Epidermal melanocyte (primary cell): Measurements from ENCODE around the gene PRPF39.

Experiments used
- DNase-seq: peaks from one replicate; pipeline ENCODE4 v3.0.0; 2011; ENCODE audit warnings: low spot score; ENCODE audit not compliant: insufficient read length

PRPF39 gene, protein sequence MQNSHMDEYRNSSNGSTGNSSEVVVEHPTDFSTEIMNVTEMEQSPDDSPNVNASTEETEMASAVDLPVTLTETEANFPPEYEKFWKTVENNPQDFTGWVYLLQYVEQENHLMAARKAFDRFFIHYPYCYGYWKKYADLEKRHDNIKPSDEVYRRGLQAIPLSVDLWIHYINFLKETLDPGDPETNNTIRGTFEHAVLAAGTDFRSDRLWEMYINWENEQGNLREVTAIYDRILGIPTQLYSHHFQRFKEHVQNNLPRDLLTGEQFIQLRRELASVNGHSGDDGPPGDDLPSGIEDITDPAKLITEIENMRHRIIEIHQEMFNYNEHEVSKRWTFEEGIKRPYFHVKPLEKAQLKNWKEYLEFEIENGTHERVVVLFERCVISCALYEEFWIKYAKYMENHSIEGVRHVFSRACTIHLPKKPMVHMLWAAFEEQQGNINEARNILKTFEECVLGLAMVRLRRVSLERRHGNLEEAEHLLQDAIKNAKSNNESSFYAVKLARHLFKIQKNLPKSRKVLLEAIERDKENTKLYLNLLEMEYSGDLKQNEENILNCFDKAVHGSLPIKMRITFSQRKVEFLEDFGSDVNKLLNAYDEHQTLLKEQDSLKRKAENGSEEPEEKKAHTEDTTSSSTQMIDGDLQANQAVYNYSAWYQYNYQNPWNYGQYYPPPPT

DNA sequence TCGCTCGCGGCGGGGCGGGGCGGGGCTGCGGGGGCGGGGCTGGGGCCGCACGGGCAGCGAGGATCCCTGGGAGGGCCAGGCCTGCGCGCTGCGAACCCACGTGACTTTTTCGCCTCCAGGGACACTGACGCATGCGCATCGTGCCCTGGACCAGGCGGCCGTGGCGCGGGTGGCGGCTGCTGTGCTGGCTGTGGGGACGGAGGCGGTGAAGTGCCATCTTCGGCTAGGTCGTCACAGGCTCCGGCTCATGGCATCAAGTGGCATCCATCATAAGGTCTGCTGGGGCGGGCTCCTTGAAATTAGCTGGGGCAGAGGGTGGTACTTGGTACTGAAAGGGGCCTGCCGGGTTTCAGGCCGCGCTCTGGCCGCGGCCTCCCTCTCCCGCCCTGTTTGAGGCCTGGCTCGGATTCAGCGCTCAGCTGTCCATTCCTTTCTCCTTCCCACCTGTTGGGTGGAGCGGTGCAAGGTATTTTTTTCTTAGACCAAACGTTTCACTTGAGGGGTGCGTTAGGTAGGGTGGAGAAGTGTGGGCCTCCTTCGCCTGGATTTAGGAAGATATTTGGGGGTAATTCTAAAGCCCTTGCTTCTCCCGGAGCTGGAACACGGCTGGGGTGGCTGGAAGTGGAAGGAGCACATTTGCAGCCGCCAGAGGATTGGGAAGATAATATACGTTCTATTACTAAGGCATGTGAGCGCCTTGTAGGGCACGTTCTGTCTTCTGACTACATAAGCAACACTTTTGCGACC, at the start of gene PRPF39:
PRPF39 (plus strand) TSS at position 141 of the 747 bp plus-strand sequence. CDS start 11,124 bp downstream, outside the sequence.
- DNase-seq: peak; percentile 96

DNA sequence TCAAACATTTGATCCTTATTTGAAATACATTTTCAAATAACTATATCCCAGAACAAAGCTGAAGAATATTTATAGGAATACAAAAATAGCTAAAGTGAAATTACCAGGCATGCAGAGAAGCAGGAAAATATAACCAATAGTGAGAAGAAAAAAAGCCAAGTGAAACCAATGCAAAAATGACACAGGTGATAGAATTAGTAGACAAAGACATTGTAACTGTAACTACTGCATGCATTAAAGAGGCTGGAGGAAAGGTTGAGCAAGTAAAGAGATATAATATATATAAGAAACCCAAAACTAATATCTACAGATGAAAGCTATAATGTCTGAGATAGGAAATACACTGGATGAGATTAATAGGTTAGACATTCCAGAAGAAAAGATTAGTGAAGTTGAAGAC, 49.2 kb upstream of the PRPF39 start:
- DNase-seq: no peak

DNA sequence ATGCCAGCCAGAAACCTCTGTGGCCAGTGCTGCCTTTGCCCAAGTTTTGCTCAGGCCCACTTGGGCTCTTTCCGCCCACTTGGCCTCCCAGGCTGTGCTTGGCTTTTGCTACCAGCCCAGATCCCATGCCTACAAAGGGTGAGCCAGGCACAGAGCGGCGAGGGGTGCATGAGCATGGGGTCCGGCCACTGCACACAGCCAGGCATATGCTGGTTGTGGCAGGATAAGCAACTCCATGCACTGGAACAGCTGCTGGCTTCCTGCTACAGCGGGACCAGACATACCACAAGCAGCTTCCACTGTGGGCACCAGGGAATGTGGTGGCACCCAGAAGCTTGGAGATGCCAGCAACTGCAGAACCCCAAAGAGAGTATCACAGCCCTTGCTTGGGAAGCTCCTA, 45.7 kb upstream of the PRPF39 start:
- DNase-seq: no peak

DNA sequence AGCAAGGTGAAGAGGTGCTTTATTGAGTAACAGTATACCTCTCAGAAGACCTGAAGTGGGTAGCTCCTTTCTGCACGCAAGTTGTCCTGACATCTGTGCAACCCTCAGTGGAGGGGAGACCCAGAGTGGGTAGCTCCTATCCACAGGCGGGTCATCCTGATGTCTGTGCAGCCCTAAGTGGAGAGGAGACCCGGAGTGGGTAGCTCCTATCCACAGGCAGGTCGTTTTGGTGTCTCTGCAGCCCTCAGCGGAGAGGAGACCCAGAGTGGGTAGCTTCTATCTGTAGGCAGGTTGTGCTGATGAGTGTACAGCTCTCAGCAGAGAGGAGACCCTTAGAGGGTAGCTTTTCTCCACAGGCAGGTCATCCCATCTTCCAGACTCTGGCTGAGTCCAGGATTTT, 45.1 kb upstream of the PRPF39 start:
- no peak for DNase-seq

DNA sequence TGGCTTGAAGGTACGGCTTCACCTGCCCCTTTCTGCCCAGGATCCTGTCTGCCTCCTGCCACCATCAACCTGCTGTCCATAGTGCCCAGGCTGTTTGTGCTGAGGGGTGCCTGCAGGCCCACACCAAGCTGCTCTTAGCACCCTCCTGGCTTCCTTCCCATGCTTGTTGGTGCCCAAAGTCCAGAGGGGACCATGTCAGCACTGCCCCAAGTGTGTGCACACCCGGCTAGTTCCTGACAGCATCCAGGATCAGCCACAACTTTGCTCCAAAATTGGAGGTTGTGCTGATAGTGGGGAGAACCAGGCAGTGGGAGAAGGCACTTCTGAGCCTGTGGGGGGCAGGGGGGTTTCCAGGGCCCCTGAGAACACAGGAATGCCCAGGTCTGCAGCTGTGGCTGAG, 44.5 kb upstream of the PRPF39 start:
- DNase-seq: no peak

DNA sequence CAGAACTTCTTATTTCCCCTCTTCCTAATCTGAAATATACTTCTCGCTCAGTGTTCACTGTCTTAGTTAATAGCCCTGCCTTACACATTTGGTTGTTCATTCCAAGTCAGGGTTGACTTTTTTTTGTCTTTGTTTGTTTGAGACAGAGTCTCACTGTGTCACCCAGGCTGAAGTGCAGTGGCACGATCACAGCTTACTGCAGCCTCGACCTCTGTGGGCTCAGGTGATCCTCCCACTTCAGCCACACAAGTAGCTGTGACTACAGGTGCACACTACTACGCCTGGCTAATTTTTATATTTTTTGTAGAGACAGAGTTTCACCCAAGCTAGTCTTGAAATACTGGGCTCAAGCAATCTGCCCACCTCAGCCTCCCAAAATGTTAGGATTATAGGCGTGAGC, 42.3 kb upstream of the PRPF39 start:
- no peak for DNase-seq

DNA sequence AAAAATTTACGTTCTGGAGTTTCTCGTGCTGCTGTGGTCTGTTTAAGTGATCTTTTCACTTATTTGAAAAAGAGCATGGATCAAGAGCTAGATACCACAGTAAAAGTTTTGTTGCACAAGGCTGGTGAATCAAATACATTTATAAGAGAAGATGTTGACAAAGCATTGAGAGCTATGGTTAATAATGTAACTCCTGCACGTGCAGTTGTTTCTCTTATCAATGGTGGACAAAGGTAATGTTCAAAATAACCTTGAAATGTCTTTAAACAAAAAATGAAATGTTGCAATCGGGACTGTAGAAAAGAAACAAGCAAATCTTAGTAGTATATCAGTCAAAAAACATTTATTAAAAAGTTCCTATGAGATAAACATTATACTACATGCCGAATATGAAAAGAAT, 39.3 kb upstream of the PRPF39 start:
- no peak for DNase-seq

DNA sequence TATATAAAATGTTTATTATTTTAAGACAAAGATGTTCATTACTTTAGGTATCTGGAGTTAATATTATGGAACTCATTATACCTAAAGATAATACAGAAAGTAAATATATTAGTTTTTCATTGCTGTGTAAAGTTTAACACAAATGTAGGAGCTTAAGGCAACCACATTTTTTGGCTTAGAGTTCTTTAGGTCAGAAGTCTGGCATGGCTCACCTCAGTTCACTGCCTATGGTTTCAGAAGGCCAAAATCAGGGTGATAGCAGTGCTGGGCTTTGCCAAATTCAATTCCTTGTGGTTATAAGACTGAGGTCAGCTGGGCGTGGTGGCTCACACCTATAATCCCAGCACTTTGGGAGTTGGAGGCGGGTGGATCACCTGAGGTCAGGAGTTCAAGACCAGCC, 35.5 kb upstream of the PRPF39 start:
- DNase-seq: no peak

DNA sequence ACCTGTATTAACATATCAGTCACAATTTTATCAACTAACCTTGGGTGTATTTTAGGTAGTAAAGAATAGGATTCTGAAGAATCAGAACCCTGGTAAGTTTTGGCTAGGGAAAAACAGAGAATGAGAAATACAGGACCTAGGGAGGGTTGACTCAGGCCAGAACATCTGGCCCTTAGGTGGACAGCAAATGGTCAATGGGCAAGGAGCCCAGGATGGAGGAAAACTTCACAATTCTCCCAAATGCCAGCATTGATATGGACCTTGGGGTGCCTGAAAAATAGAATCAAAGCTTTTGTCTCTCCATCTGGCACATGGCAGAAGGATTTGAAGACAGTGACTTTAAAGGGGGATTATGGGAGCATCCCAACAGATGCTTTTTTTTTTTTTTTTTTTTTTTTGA, 32.7 kb upstream of the PRPF39 start:
- no peak for DNase-seq

DNA sequence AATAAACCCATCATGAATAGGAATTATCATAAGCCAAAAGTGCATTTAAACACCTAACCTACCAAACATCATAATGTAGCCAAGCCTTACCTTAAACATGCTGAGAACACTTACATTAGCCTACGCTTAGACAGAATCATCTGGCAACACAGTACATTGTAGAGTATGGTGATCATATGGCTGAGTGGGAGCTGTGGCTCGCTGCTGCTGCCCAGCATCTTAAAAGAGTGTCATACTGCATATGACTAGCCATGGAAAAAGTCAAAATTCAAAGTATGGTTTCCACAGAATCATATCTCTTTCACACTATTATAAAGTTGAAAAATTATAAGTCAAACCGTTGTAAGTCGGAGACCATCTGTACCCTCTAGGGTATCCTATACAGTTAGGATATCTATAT, 32.0 kb upstream of the PRPF39 start:
- DNase-seq: no peak

DNA sequence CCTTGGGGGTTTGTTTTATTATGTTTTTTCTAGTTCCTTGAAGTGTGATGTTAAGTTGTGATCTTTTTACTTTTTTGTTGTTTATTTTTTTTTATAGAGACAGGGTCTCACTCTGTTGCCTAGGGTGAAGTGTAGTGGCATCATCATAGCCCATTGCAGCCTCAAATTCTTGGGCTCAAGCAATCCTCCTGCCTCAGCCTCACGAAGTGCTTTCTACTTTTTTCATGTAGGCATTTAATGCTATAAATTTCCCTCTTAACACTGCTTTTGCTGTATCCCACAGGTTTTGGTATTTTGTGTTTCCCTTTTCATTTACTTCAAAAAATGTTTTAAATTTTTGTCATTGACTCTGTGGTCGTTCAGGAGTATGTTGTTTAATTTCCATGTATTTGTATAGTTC, 26.6 kb upstream of the PRPF39 start:
- no peak for DNase-seq

DNA sequence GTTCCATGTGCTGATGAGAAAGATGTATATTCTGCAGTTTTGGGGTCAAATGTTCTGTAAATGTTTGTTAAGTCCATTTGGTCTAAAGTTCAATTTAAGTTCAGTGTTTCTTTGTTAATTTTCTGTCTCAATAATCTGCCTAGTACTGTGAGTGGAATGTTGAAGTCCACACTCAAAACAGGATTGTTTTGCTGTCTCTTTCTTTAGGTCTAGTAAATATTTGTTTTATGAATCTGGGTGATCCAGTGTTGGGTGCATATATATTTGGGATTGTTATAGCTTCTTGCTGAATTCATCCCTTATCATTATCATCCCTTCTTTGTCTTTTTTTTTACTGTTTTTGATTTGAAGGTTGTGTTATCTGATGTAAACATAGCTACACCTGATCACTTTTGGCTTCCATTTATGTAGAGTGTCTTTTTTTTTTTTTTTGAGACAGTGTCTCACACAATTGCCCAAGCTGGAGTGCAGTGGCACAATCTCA, 26.0 kb upstream of the PRPF39 start:
- DNase-seq: no peak

DNA sequence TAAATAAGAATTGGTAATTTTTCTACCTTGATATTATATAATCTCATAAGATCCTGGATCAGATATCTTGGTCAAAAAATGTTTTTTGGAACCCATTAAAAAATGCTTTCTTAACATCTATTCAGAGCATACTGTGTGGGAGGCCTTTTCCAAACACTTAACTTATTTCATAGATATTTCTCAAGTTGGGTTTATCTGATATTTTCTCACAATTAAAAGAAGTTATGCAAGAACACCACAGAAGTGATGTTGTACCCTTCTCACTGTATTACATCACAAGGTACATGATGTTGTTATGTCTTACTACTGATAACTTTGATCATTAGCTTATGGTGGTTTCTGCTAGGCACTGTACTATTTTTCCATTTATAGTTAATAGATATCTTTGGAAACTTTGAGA, 23.4 kb upstream of the PRPF39 start:
- no peak for DNase-seq

DNA sequence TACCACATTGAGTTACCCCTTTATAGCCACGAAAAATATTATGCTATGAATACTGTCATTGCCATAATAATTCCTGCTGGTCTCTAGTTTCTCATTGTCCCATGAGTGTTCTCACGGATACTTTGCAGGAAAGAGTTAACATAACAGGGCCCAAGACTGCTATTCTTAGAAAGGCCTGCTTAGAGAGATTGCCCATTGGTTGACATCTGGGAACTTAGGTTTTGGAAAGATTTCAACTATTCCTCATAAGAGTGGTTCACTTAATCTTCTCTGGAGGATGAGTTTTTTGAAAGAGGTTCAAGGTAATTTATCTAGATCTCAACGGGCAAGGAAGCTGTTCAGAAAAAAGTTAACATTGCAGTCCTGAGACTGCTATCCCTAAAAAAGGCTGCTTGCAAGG, 18.4 kb upstream of the PRPF39 start:
- DNase-seq: no peak

DNA sequence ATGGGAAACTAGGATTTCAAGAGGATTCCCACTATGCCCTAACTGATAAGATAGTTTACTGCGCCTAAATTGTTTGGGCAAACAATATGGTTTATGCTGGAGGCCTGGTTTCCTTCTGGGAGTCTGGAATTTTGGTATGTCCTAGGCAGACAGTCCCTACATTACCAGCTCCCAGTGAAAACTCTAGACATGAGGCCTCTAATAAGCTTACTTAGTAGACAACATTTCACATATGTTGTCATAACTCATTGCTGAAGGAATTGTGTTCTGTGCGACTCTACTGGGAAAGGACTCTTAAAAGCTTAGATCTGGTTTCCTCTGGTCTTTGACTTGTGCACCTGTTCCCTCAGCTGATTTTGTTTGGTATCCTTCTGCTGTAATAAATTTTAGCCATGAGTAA, 18.0 kb upstream of the PRPF39 start:
- DNase-seq: no peak

DNA sequence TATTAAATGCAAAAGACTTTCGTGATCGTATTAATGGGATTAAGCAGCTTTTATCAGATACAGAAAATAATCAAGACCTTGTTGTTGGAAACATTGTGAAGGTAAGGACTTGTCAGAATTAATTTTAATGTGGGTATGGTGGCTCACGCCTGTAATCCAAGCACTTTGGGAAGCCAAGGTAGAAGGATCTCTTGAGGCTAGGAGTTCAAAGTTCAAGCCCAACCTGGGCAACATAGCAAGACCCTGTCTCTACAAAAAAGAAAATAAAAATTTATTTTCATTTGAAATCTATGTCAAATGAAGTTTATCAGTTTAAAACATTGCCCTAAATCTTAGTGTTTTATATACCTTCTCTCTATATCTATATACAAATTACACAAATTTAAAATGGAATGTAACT, 17.2 kb upstream of the PRPF39 start:
- DNase-seq: no peak

DNA sequence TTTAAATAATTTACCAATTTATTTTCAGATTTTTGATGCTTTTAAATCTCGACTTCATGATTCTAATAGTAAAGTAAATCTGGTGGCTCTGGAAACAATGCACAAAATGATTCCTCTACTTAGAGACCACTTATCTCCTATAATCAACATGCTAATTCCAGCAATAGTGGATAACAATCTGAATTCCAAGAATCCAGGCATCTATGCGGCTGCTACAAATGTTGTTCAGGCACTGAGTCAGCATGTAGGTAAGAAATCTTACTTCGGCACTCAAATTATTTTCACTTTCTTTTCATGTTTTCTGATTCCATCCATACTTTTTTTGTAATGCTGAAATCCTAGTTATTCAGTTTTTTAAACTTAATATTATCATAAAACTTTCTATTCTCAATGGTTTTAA, 15.5 kb upstream of the PRPF39 start:
- no peak for DNase-seq

DNA sequence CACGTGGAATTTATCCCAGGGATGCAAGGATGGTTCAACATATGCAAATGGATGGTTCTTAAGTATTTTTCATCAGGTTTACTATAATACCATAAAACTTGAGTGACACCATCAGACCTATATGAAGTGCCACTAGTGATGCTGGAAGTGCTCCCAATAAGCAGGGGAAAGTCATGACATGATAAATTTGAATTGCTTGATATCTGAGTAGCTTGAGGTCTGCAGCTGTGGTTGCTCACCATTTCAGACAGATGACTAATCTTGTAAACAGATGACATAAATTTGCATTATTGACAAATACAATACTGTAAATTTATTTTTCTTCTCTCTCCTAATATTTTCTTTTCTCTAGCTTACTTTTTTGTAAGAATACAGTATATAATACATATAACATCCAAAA, 13.7 kb upstream of the PRPF39 start:
- DNase-seq: no peak

DNA sequence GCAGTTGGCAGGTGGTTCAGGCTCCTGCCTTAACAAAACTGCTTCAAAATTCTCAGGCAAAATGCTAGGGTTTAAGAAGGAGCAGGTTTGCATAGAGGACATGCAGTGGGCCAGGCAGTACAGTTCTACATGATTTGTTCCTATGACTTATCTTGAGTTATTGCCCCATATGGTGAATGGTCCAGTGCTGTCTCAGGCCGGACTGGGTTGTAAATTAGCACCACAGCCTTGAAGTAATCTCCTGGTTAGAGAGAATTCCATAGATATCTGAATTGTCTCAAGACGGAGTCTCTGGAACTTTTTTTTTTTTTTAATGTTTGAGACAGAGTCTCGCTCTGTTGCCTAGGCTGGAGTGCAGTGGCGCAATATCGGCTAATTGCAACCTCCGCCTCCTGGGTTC, 11.8 kb upstream of the PRPF39 start:
- no peak for DNase-seq

DNA sequence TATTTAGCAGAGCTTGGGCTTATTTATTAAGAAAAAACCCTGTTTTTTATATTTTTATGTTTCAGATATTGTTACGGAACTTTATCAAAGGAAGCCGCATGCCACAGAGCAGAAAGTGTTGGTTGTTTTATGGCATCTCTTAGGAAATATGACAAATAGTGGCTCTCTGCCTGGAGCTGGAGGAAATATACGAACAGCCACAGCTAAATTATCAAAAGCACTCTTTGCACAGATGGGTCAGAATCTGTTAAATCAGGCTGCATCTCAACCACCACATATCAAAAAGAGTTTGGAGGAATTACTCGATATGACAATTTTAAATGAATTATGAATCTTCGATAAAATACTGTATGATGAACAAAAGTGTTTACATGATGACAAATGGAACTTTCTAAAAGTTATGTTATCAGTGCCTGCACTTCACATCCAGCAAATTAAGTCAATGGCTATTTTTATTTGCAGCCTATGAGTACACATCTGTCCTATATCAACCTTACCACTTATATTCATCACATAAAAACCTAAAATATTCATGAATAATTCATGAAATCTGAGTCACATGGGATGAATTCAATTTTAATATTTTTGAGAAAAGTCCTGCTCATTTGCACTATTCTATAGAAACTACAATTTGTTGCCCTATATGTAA, 10.6 kb upstream of the PRPF39 start:
- no peak for DNase-seq

DNA sequence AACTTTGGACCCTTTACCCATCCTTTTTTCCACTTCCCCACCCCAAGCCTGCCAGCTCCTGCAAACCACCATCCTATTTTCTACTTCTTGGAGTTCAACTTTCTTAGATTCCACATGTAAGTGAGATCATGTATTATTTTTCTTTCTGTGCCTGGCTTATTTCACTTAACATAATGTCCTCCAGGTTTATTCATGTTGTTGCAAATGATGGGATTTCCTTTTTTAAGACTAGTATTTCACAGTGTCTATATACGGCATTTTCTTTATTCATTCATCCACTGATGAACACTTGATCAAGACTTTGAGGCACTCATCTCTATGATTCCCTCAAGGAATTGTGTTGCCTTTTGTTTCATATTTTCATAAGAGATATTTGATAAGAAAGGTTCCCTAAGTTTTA, 5.6 kb upstream of the PRPF39 start:
- no peak for DNase-seq
